Epithelial cell of proximal tubule (primary cell): ENCODE measurements around the gene SUPT3H. TPM values are rescaled to one million over a fixed set of nuclear protein-coding genes. Genes with fewer than 3 reads are reported as not detected.
"Not testable (repeated sequence)": the region's sequence is repeated elsewhere in the genome, so short reads cannot be mapped to it uniquely, and the experiment has no call there.

Experiments used
- DNase-seq: peaks from one replicate; pipeline ENCODE4 v3.0.0-alpha.2; 2011; ENCODE audit warnings: low read depth
- H3K4me3 ChIP-seq: 2 replicates; pipeline ENCODE4 v1.5.1; 2011; ENCODE audit warnings: low read depth, mild to moderate bottlenecking, low read length
- CTCF ChIP-seq: conservative IDR thresholded peaks from 2 replicates; pipeline ENCODE4 v1.5.1; 2012; ENCODE audit warnings: low read depth, mild to moderate bottlenecking, low read length
- total RNA-seq: library from RNA; depleted of rRNA; stranded (reverse); fragments of >200 nt; gene quantifications from 2 replicates; pipeline ENCODE4 v1.2.3, GENCODE V29; 2015

The SUPT3H gene
- total RNA-seq, 1 donor from 2014 or later = 11.5 TPM

- no peak overlapping the region for H3K4me3 ChIP-seq
- DNase-seq = no peak
- TF ChIP-seq CTCF = no peak
Observed at GRCh38 chr6:44867571-44868334, 510.0 kb downstream of the SUPT3H start.

- not testable (repeated sequence) for H3K4me3 ChIP-seq, DNase-seq
Observed at GRCh38 chr6:44865184-44865583, 512.5 kb downstream of the SUPT3H start.

GRCh38 chr6:44859901-44860410 lies 517.8 kb downstream of the SUPT3H start:
- DNase-seq = no peak
- no peak overlapping the region for H3K4me3 ChIP-seq
- TF ChIP-seq CTCF = no peak

GRCh38 chr6:44858998-44859397 lies 518.7 kb downstream of the SUPT3H start:
- H3K4me3 ChIP-seq = no peak overlapping the region
- DNase-seq = no peak
- TF ChIP-seq CTCF = peak; percentile 25

GRCh38 chr6:44856479-44856878 lies 521.3 kb downstream of the SUPT3H start:
- TF ChIP-seq CTCF = no peak

GRCh38 chr6:44855562-44856411 lies 521.9 kb downstream of the SUPT3H start:
- H3K4me3 ChIP-seq = no peak overlapping the region
- DNase-seq = no peak
- TF ChIP-seq CTCF = no peak

More at GRCh38 chr6:44856479-44856878, 521.3 kb downstream of the SUPT3H start:
- no peak for DNase-seq
- no peak overlapping the region for H3K4me3 ChIP-seq

GRCh38 chr6:44854712-44855443 lies 522.9 kb downstream of the SUPT3H start:
- no peak overlapping the region for H3K4me3 ChIP-seq
- no peak for DNase-seq
- TF ChIP-seq CTCF = no peak
